Effector memory CD4-positive, alpha-beta T cell (primary cell): ENCODE results near the gene NECAB2.

Experiments used
- DNase-seq, 3 donors: peaks; one replicate each; pipeline ENCODE4 v3.0.0-alpha.2; 2020
- H3K27ac ChIP-seq: 2 replicates; pipeline ENCODE4 v1.7.0; 2013; ENCODE audit warnings: mild to moderate bottlenecking, low read length, moderate library complexity; ENCODE audit not compliant: insufficient read depth, poor library complexity, severe bottlenecking
- H3K27me3 ChIP-seq: replicated peaks from 2 replicates; pipeline ENCODE4 v1.7.0; 2013; ENCODE audit warnings: mild to moderate bottlenecking, low read length; ENCODE audit not compliant: insufficient read depth, control insufficient read depth, poor library complexity, severe bottlenecking
- H3K36me3 ChIP-seq: 2 replicates; pipeline ENCODE4 v1.7.0; 2013; ENCODE audit warnings: mild to moderate bottlenecking, low read length, moderate library complexity; ENCODE audit not compliant: control insufficient read depth, insufficient read depth
- H3K4me1 ChIP-seq: 2 replicates; pipeline ENCODE4 v1.7.0; 2013; ENCODE audit warnings: low read length, mild to moderate bottlenecking; ENCODE audit not compliant: control insufficient read depth, insufficient read depth, poor library complexity, severe bottlenecking
- H3K4me3 ChIP-seq: 2 replicates; pipeline ENCODE4 v1.7.0; 2013; ENCODE audit warnings: low read length, low read depth, mild to moderate bottlenecking; ENCODE audit not compliant: insufficient read depth, poor library complexity, severe bottlenecking
- H3K9me3 ChIP-seq: 2 replicates; pipeline ENCODE4 v1.7.0; 2013; ENCODE audit warnings: mild to moderate bottlenecking, low read length, moderate library complexity; ENCODE audit not compliant: control insufficient read depth

NECAB2 gene

GRCh38 chr16:83992624-83993023 lies 24.6 kb downstream of the NECAB2 start:
- Histone ChIP-seq H3K36me3 (no peaks in the 10 kb centered on the region), H3K4me1 (no peaks in the 10 kb centered on the region), H3K9me3 (no peaks in the 10 kb centered on the region), H3K4me3 (no peak overlapping the region), H3K27me3 (no peaks in the 10 kb centered on the region), H3K27ac (no peak overlapping the region)
- DNase-seq = no peak

GRCh38 chr16:83994087-83994486 lies 26.0 kb downstream of the NECAB2 start:
- Histone ChIP-seq H3K27me3 (no peaks in the 10 kb centered on the region), H3K9me3 (no peaks in the 10 kb centered on the region), H3K4me3 (no peak overlapping the region), H3K4me1 (no peaks in the 10 kb centered on the region), H3K27ac (no peak overlapping the region), H3K36me3 (no peaks in the 10 kb centered on the region)
- no peak for DNase-seq

DNA sequence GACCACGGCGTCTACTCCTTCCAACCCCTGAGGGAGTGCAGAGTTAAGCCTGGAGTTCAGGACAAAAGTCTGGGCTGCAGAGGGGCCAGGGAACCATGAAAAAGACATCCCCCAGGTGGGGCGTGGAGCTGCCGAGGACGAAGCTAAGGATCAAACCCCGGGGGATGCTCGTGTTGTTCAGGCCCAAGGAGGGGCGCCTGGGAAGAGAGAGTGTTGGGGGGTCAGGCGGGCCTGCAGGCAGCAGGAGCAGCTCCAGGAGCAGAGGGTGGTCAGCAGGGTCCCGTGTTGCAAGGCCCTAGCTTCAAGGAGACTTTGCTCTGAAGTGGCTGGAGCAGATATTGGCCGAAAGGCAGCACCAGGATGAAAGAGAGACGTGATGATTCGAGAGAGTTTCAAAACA lies 26.7 kb downstream of the NECAB2 start:
- no peaks in the 10 kb centered on the region for H3K27me3 ChIP-seq

DNA sequence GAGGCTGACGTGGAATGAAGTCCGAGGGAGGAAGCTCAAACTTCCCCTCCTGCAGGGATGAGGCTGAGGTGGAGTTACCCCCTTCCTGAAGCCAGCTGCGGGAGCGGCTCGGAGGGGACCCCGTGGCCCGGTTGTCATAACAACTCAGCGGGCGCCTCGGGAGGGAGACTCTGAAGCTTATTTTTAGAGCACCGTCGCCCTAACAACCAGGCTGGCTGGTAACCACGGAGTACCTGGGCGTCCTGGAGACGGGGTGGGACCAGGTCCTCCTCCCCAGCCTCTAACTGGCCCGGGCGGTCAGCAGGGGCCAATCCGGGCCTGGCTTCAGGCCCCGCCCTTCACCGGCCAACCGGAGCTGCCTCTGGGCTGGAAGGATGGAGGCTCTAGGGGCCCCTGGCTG lies 27.7 kb downstream of the NECAB2 start:
- DNase-seq = no peak
- H3K4me1 ChIP-seq = no peaks in the 10 kb centered on the region

More for the DNA sequence above, 26.7 kb downstream of the NECAB2 start:
- no peaks in the 10 kb centered on the region for H3K4me1 ChIP-seq
- no peak overlapping the region for H3K4me3 ChIP-seq
- no peaks in the 10 kb centered on the region for H3K9me3 ChIP-seq
- H3K36me3 ChIP-seq = no peaks in the 10 kb centered on the region
- DNase-seq = no peak
- no peak overlapping the region for H3K27ac ChIP-seq

DNA sequence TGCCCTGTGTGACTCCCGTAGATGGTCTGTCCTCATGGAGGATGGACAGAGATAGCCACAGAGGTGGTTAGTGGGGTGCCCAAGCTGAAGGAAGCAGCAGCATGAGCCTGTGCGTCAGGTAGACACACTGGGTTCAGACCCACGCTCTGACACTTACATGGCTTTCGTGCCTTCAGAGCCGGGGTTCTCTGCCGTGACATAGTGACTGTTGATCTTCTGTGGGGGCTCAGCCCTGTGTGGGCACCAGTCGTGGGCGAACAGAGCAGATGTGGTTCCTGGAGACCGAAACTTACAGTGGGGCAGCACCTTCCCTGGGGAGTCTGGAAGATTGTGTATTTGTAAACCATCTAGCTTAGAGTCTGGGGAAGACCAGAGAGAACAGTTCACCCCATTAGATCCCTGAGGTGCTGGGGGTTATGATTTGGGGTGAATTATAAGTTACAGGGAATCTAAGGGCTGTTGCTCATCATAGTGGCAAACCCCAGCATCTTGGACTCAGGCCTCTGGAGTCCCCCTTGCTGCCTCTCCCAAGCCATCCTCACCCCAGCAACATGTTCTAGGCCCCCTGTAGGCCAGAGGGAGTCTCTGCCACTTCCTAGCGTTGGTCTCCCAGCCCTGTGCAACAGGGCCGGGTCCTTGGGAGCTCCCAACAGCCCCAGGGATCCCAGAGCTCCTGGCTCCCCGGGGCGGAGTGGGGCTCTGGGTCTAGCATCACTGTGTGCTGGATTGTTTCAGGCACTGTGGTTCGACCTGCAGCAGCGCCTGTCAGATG lies 28.6 kb downstream of the NECAB2 start:
- DNase-seq = no peak
- H3K36me3 ChIP-seq = no peaks in the 10 kb centered on the region
- no peaks in the 10 kb centered on the region for H3K27me3 ChIP-seq
- H3K4me3 ChIP-seq = no peak overlapping the region
- no peak overlapping the region for H3K27ac ChIP-seq
- H3K9me3 ChIP-seq = no peaks in the 10 kb centered on the region
- no peaks in the 10 kb centered on the region for H3K4me1 ChIP-seq

More for the DNA sequence above, 27.7 kb downstream of the NECAB2 start:
- no peak overlapping the region for H3K4me3 ChIP-seq
- H3K36me3 ChIP-seq = no peaks in the 10 kb centered on the region
- no peaks in the 10 kb centered on the region for H3K27me3 ChIP-seq
- no peaks in the 10 kb centered on the region for H3K9me3 ChIP-seq
- H3K27ac ChIP-seq = no peak overlapping the region

DNA sequence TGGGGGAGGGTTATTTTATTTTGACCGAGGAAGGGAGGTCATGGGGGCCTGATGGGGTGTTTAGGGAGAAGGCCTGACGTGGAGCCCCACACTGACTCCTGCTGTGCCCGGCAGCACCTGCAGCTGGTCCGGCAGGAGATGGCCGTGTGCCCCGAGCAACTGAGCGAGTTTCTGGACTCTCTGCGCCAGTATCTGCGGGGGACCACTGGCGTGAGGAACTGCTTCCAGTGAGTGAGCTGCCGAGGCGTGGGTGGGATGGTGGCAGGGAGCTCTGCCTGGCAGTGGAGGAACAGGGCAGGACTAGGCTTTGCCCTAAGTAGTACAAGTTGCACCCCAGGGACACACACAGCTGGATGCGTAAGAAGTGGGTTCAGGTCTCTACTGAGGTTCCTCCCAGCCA lies 30.0 kb downstream of the NECAB2 start:
- no peaks in the 10 kb centered on the region for H3K9me3 ChIP-seq
- DNase-seq = no peak
- no peak overlapping the region for H3K4me3 ChIP-seq
- H3K4me1 ChIP-seq = no peaks in the 10 kb centered on the region
- no peak overlapping the region for H3K27ac ChIP-seq
- H3K27me3 ChIP-seq = no peaks in the 10 kb centered on the region
- no peaks in the 10 kb centered on the region for H3K36me3 ChIP-seq

DNA sequence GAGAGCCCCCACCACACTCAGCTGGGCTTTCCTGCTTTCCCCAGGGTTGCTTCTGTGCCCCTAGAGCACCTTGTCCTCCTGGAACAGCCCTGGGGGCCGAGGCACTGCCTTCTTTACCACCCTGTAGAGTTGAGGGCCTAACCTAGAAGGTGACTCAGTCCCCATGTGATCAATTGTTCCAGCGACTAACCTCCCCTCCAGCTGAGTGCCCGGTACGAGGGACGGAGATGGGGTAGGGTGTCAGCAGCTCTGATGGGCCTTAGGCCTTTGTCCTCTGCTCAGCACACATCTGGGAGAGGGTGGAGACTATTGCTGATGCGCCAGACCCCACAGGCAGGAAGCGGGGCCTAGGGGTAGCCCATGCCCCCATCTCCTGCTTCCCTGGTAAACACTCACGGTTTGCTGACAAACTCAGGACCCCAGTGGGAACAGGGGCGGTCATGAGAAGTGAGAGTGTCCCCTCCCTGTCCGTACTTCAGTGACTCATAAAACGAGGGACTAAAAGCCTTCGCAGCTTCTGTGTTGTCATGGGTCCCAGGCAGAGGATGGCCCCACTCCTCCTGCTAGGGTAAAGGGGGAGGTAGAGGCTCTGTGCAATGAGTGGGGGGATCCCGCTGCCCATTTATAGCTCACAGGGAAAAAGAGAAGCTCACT lies 33.1 kb downstream of the NECAB2 start:
- Histone ChIP-seq H3K9me3 (no peaks in the 10 kb centered on the region), H3K4me3 (no peak overlapping the region), H3K27ac (no peak overlapping the region), H3K36me3 (no peaks in the 10 kb centered on the region), H3K4me1 (no peaks in the 10 kb centered on the region), H3K27me3 (no peaks in the 10 kb centered on the region)
- DNase-seq = no peak

DNA sequence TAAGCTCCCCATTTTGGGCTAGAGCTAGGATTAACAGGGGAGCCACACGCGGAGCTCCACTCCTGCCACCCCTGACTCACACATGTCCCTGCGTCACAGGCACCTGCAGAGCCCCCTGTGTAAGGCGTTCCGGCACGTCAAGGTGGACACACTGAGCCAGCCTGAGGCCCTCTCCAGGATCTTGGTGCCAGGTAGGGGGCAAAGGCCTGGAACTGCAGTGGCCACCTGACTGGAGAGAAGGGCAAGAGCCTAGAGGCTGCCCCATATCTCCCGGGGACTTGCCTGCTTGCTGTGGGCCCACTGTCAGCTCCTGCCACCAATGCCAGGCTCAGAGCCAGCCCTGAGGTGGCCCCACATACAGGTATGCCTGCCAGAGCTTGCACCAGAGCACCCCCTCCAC lies 33.7 kb downstream of the NECAB2 start:
- Histone ChIP-seq H3K36me3 (no peaks in the 10 kb centered on the region), H3K27ac (no peak overlapping the region), H3K4me1 (no peaks in the 10 kb centered on the region), H3K27me3 (no peaks in the 10 kb centered on the region), H3K9me3 (no peaks in the 10 kb centered on the region), H3K4me3 (no peak overlapping the region)
- DNase-seq = no peak

- H3K27me3 ChIP-seq = no peaks in the 10 kb centered on the region
- DNase-seq = no peak
- H3K27ac ChIP-seq = no peak overlapping the region
- no peaks in the 10 kb centered on the region for H3K4me1 ChIP-seq
- H3K4me3 ChIP-seq = no peak overlapping the region
- H3K9me3 ChIP-seq = no peaks in the 10 kb centered on the region
- no peaks in the 10 kb centered on the region for H3K36me3 ChIP-seq
Observed at GRCh38 chr16:84003038-84003437, 35.0 kb downstream of the NECAB2 start.

- DNase-seq = no peak
- H3K4me1 ChIP-seq = no peaks in the 10 kb centered on the region
- no peak overlapping the region for H3K4me3 ChIP-seq
- H3K27ac ChIP-seq = no peak overlapping the region
- H3K36me3 ChIP-seq = no peaks in the 10 kb centered on the region
- no peaks in the 10 kb centered on the region for H3K9me3 ChIP-seq
- H3K27me3 ChIP-seq = no peaks in the 10 kb centered on the region
Observed at GRCh38 chr16:84004442-84004841, 36.4 kb downstream of the NECAB2 start.
